HG03520 (cell line): ENCODE measurements around the gene LAMC3.

Experiments used
- ATAC-seq: cut with Tn5 transposase; IDR thresholded peaks from one replicate; pipeline ENCODE4 v1.9.1; 2021; ENCODE audit warnings: mild to moderate bottlenecking, moderate library complexity; ENCODE audit not compliant: unreplicated experiment

The LAMC3 gene

DNA sequence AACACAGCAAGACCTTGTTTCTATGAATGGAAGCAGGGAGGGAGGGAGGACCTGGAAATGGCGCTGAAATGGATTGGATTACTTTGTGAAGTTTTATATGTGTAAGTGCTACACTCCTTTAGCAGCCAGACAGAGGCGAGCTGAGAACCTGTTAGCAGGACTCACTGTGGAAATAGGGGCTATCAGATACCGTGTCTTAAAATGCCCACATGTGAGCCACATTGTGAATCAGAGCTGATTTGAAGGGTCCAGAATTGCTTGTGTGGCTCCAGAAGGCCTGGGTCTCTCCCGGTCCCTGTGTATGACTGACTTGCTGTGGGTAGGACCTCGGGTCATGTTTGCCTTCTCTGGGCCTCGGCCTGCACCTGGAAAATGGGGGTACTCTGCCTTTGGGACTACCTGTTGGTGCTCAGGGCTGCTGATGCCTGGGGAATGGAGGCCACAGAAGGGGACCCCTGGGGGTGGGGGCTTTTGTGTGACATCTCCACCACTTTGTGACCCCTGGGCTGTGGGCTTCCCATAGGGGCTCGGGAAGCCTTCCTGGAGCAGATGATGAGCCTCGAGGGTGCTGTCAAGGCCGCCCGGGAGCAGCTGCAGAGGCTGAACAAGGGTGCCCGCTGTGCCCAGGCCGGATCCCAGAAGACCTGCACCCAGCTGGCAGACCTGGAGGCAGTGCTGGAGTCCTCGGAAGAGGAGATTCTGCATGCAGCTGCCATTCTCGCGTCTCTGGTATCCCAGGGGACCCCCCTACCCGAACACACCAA, 63.3 kb downstream of the LAMC3 start:
- ATAC-seq, result no peak

DNA sequence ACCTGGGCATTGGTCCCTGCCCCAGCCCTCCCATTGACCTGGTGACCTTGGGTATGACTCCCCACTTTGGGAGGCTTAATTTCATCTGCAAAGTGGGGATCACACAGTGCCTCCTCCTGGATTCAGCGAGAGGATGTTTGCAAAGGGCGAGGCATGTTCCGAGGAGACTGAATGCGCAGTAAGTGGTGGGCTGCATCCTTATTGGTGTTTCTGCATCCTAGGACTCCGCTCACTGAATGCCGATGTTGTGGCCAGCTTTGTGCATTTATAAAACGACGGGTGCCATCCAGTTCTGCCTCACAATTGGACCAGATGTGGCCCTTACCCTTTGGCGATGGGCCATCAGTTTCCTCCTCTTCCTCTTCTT, 63.9 kb downstream of the LAMC3 start:
- no peak for ATAC-seq

- ATAC-seq, result no peak
These were observed 67.6 kb downstream of the LAMC3 start for GRCh38 chr9:131076347-131077195.

DNA sequence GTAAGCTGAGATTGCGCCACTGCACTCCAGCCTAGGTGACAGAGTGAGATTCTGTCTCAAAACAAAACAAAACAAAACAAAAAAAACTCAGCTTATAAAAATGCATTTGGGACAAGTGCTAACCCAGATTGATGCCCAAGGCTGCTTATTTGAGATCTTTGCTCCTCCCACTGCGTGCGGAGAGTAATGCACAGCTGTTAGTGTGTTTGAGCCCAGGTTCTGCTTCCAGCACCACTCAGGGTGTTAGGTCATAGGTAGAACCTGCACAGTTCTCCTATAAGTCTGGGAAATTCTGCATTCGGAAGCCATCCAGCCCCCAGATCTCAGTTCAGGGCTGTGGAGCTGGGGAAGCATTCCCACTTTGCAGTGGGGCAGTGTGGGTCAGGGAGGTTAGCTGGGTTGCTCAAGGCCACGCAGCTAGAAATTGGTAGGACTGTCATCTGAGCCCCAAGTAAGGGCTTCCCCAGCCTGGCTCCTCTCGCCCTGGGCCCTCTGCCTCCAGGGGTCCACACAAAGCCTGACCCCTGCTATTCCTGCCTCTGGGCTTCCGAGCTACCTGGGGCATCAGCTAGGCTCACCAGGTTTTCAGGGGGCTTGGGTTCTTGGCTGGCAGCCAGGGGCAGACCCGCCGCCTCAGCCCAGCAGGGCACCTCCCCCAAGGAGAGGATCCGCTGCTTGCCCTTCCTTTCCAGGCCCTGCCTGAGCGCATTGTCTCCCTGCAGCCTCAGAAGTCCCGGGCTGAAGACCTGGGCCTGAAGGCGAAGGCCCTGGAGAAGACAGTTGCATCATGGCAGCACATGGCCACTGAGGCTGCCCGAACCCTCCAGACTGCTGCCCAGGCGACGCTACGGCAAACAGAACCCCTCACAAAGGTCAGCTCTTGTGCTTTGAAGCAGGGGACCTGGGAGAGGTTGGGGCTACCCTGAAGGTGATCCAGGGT, 69.7 kb downstream of the LAMC3 start:
- ATAC-seq, result no peak

GRCh38 chr9:131080589-131080988, 71.6 kb downstream of the LAMC3 start:
- no peak for ATAC-seq

GRCh38 chr9:131081868-131082267, 72.9 kb downstream of the LAMC3 start:
- ATAC-seq, result no peak

GRCh38 chr9:131082774-131083512, 74.0 kb downstream of the LAMC3 start:
- ATAC-seq, result no peak

- ATAC-seq, result no peak
These were observed 75.8 kb downstream of the LAMC3 start for GRCh38 chr9:131084661-131085369.

- no peak for ATAC-seq
These were observed 76.6 kb downstream of the LAMC3 start for GRCh38 chr9:131085370-131086122.

DNA sequence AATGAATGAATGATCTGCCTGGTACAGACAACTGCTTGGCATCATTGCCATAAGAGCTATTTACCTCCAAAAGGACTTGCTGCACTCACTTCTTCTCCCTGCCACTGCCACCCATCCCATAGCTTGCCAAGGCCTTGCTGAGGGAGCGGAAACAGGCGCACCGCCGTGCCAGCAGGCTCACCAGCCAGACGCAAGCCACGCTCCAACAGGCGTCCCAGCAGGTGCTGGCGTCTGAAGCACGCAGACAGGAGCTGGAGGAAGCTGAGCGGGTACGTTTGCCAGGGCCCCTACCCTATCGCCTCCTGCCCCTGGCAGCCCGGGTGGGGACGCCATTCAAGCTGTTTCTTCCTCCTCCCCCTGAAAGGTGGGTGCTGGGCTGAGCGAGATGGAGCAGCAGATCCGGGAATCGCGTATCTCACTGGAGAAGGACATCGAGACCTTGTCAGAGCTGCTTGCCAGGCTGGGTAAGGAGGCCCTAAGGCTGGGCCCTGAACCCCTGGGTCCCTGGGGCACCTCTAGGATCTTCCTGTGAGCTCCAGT, 78.5 kb downstream of the LAMC3 start:
- ATAC-seq, result no peak

GRCh38 chr9:131090025-131090787, 81.2 kb downstream of the LAMC3 start:
- ATAC-seq, result no peak

DNA sequence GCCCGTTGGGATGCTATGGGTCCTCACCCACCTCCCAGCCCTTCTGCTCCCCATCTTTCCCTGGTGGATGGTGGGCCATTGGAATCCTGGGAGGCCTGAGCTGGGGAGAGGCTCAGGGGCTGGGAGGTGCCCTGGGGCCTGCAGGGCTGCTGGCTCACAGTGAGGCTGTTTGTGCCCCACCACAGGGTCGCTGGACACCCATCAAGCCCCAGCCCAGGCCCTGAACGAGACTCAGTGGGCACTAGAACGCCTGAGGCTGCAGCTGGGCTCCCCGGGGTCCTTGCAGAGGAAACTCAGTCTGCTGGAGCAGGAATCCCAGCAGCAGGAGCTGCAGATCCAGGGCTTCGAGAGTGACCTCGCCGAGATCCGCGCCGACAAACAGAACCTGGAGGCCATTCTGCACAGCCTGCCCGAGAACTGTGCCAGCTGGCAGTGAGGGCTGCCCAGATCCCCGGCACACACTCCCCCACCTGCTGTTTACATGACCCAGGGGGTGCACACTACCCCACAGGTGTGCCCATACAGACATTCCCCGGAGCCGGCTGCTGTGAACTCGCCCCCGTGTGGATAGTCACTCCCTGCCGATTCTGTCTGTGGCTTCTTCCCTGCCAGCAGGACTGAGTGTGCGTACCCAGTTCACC, 82.5 kb downstream of the LAMC3 start:
- no peak for ATAC-seq

DNA sequence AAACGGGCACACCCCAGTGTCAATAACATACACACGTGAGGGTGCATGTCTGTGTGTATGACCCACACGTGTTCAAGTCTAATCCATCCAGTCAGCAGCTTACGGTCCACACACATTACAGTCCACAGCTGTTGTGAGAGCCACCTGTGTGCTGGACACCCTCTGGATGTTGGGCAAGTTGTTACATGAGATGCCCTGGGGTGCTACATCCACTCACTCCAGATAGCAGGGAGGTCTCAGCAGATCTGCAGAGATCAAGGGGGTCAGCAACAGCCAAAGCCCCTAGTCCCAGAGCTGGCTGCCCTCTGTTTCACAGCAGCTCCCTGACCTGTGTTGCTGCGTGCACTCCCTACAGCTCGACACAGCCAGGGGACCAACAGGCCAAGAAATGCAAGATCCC, 83.1 kb downstream of the LAMC3 start:
- ATAC-seq, result no peak

DNA sequence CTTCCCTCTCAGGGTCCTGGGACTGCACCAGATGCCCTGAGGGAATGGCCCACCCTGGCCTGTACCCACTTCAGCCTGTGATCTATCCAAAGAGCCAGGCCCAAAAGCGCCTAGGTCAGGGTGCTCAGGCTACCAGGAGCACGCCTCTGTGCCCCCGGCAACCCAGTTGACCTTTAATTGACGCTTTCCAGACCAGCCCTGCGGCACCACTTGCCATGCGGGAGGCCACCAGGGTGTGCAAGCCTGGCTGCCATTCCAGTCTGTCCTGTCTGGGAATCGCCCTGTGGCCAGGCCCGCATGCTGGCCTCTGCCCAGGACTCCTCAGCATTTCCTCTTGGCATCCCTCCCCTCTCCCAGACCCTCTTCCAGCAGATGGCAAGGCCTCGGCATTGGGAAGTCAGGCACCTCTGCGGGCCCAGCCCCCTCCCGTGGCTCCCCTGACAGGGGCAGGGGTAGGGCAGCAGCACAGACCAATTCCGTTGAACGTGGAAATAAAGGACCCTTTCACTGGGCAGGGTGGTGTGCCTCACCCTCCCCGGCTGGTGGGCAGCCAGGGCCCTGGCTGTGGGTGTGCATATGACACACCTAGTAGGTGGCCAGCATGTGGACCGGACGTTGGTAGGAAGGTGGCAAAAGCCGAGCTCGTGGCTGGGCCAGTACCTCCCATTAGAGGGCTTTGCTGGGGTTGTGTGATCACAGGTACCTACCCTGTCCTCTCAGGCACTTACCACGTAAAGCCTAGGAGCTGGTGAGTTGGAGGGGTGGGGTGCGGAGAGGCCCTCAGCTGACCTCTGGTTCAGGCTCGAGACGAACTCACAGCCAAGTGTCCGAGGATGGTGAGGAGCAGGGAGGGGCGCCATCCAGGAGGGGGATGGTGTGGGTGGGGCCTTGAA, 83.8 kb downstream of the LAMC3 start:
- no peak for ATAC-seq

- ATAC-seq, result no peak
These were observed 85.0 kb downstream of the LAMC3 start for GRCh38 chr9:131094015-131094414.

DNA sequence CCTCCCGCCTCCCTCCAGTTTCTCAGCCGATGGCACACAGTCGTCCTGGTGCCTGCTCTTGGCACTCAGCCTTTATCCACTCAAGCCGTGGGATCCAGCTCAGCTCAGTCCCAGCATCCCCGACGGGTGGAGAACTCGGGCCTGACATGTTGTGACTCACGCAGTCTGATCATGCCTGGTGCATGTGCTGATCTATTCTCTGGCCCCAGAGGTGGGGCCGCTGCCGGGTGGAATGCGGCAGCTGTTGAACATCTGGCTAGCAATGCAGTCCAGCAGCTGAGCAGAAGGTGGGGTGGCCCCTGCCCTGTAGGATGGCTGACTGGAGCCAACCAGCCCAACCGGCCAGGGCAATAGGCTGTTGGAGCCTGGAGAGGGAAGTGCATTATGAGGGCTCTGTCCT, 85.6 kb downstream of the LAMC3 start:
- ATAC-seq, result no peak
